H1 (cell line): ENCODE measurements around the gene NT5DC1. TPM values are rescaled to one million over a fixed set of nuclear protein-coding genes. Genes with fewer than 3 reads are reported as not detected.

ENCODE experiments used
- CTCF ChIA-PET: fragments of 300-600 bp; sonication (Branson Sonifier 250); formaldehyde crosslinking; loops from one replicate; lab custom pipeline; 2021; ENCODE audit not compliant: partially characterized antibody; lab: Charles Lee
- POLR2A ChIA-PET: fragments of 300-600 bp; sonication (Branson Sonifier 250); formaldehyde crosslinking; loops from one replicate; lab custom pipeline; 2021; ENCODE audit warnings: inconsistent platforms; ENCODE audit not compliant: partially characterized antibody; lab: Charles Lee
- DNase-seq, 2 experiments: peaks; one replicate each; pipeline versions ENCODE4 v3.0.0 to v3.0.0-alpha.2; 2010 to 2022; ENCODE audit warnings: low spot score in 2 of 2, low read depth in 1 of 2, mixed read lengths in 1 of 2
- FAIRE-seq: peaks from 2 replicates; lab custom pipeline; 2011; peaks lifted over from hg19 to GRCh38; lab: Jason Lieb, UNC
- H2AFZ ChIP-seq: 2 replicates; pipeline ENCODE4 v1.8.1; 2012; ENCODE audit warnings: low read length, inconsistent platforms
- H2AK5ac ChIP-seq: 2 replicates; pipeline ENCODE4 v1.6.1; 2013; ENCODE audit warnings: low read depth, low read length
- H2BK120ac ChIP-seq: replicated peaks from 2 replicates; pipeline ENCODE3; 2013; ENCODE audit warnings: low read depth, low read length, inconsistent platforms
- H2BK12ac ChIP-seq: 2 replicates; pipeline ENCODE4 v1.6.1; 2013; ENCODE audit warnings: low read depth, low read length
- H2BK15ac ChIP-seq: 2 replicates; pipeline ENCODE4 v1.6.1; 2013; ENCODE audit warnings: low read length
- H2BK20ac ChIP-seq: 2 replicates; pipeline ENCODE4 v1.6.1; 2013; ENCODE audit warnings: low read length
- H2BK5ac ChIP-seq: 2 replicates; pipeline ENCODE4 v1.6.1; 2013; ENCODE audit warnings: low read depth, low read length
- H3K14ac ChIP-seq: 2 replicates; pipeline ENCODE4 v1.6.1; 2013; ENCODE audit warnings: inconsistent platforms; ENCODE audit not compliant: insufficient read length
- H3K18ac ChIP-seq: 2 replicates; pipeline ENCODE4 v1.6.1; 2013; ENCODE audit warnings: low read length; ENCODE audit errors: extremely low read depth
- H3K23ac ChIP-seq: 2 replicates; pipeline ENCODE4 v1.6.1; 2013; ENCODE audit warnings: inconsistent platforms; ENCODE audit not compliant: insufficient read length
- H3K23me2 ChIP-seq: 2 replicates; pipeline ENCODE4 v1.6.1; 2013; ENCODE audit warnings: low read depth, low read length
- H3K27ac ChIP-seq: 2 replicates; pipeline ENCODE4 v1.6.1; 2011; ENCODE audit warnings: low read depth, low read length, inconsistent platforms
- H3K27me3 ChIP-seq, 4 experiments: replicated peaks in 1 of 4; 1 replicate in 1 of 4; 2 replicates in 3 of 4; pipeline versions ENCODE4 v1.6.1 to v1.8.1; 2011 to 2013; ENCODE audit warnings: low read length in 3 of 4, mild to moderate bottlenecking in 3 of 4, inconsistent platforms in 2 of 4, mixed read lengths in 2 of 4, moderate library complexity in 1 of 4; ENCODE audit not compliant: control insufficient read depth in 3 of 4, insufficient read depth in 3 of 4; ENCODE audit errors: extremely low read depth in 1 of 4
- H3K36me3 ChIP-seq, 4 experiments: 2 replicates each; pipeline versions ENCODE4 v1.6.1 to v1.8.1; 2011 to 2013; ENCODE audit warnings: mild to moderate bottlenecking in 4 of 4, low read length in 3 of 4, moderate library complexity in 2 of 4, control low read depth in 1 of 4, inconsistent platforms in 1 of 4; ENCODE audit not compliant: insufficient read depth in 4 of 4, control insufficient read depth in 2 of 4
- H3K4ac ChIP-seq: replicated peaks from 2 replicates; pipeline ENCODE3; 2013; ENCODE audit warnings: low read length, low read depth, mixed read lengths, inconsistent platforms; ENCODE audit not compliant: insufficient read length
- H3K4me1 ChIP-seq, 4 experiments: replicated peaks in 1 of 4; 1 replicate in 1 of 4; 2 replicates in 3 of 4; pipeline versions ENCODE4 v1.6.1 to v1.8.1; 2011 to 2013; ENCODE audit warnings: low read length in 3 of 4, inconsistent platforms in 2 of 4, mixed read lengths in 1 of 4; ENCODE audit not compliant: insufficient read depth in 4 of 4, control insufficient read depth in 3 of 4
- H3K4me2 ChIP-seq, 2 experiments: 2 replicates each; pipeline versions ENCODE4 v1.6.1 to v1.8.1; 2011 to 2013; ENCODE audit warnings: low read depth in 2 of 2, low read length in 2 of 2, control low read depth in 1 of 2, inconsistent platforms in 1 of 2, mild to moderate bottlenecking in 1 of 2; ENCODE audit not compliant: insufficient read depth in 1 of 2
- H3K4me3 ChIP-seq, 4 experiments: fragments of 200-600, 300-600 bp in 1 of 4; sonication (generic), shearing (Covaris generic), sonication (Bioruptor Twin) in 1 of 4; 2 replicates each; pipeline versions ENCODE4 v1.5.1 to v1.8.1; 2011 to 2016; ENCODE audit warnings: low read length in 4 of 4, low read depth in 3 of 4, control low read depth in 2 of 4, inconsistent platforms in 2 of 4, mild to moderate bottlenecking in 2 of 4, mixed read lengths in 1 of 4, moderate library complexity in 1 of 4; ENCODE audit not compliant: insufficient read depth in 2 of 4; ENCODE audit errors: extremely low read depth in 1 of 4
- H3K56ac ChIP-seq: replicated peaks from 2 replicates; pipeline ENCODE3; 2013; ENCODE audit warnings: low read depth, mild to moderate bottlenecking, mixed read lengths, low read length, inconsistent platforms; ENCODE audit not compliant: insufficient read length
- H3K79me1 ChIP-seq: 2 replicates; pipeline ENCODE4 v1.6.1; 2013; ENCODE audit warnings: low read depth, low read length, control low read depth
- H3K79me2 ChIP-seq, 2 experiments: 2 replicates each; pipeline versions ENCODE4 v1.6.1 to v1.8.1; 2012 to 2013; ENCODE audit warnings: low read length in 2 of 2, mild to moderate bottlenecking in 2 of 2, inconsistent platforms in 1 of 2; ENCODE audit not compliant: insufficient read depth in 2 of 2, control insufficient read depth in 1 of 2
- H3K9ac ChIP-seq, 4 experiments: replicated peaks in 1 of 4; 1 replicate in 1 of 4; 2 replicates in 3 of 4; pipeline versions ENCODE4 v1.6.1 to v1.8.1; 2011 to 2013; ENCODE audit warnings: low read depth in 3 of 4, low read length in 3 of 4, control low read depth in 2 of 4, mild to moderate bottlenecking in 2 of 4, moderate library complexity in 2 of 4, inconsistent platforms in 1 of 4; ENCODE audit errors: extremely low read depth in 1 of 4
- H3K9me3 ChIP-seq, 2 experiments: 2 replicates each; pipeline versions ENCODE4 v1.6.1 to v1.8.1; 2012 to 2013; ENCODE audit warnings: mild to moderate bottlenecking in 2 of 2, moderate library complexity in 2 of 2, control low read depth in 1 of 2, inconsistent platforms in 1 of 2, low read depth in 1 of 2, low read length in 1 of 2, mixed read lengths in 1 of 2; ENCODE audit not compliant: insufficient read depth in 2 of 2
- H4K20me1 ChIP-seq, 2 experiments: replicated peaks in 1 of 2; 2 replicates each; pipeline versions ENCODE3 to v1.8.1; 2011 to 2013; ENCODE audit warnings: inconsistent platforms in 2 of 2, low read length in 2 of 2, mild to moderate bottlenecking in 1 of 2; ENCODE audit not compliant: insufficient read depth in 2 of 2, control insufficient read depth in 1 of 2
- H4K5ac ChIP-seq: 2 replicates; pipeline ENCODE4 v1.6.1; 2013; ENCODE audit warnings: low read length, low read depth, mixed read lengths, inconsistent platforms; ENCODE audit not compliant: insufficient read length
- H4K8ac ChIP-seq: 2 replicates; pipeline ENCODE4 v1.8.0; 2013; ENCODE audit warnings: mild to moderate bottlenecking, moderate library complexity, low read length, inconsistent platforms; ENCODE audit not compliant: insufficient read depth; ENCODE audit errors: extremely low read depth
- H4K91ac ChIP-seq: replicated peaks from 2 replicates; pipeline ENCODE3; 2013; ENCODE audit warnings: low read length, mixed read lengths, inconsistent platforms; ENCODE audit not compliant: insufficient read length
- ATF2 ChIP-seq: IDR thresholded peaks from 2 replicates; pipeline ENCODE4 v1.6.1; 2012; ENCODE audit warnings: low read length, inconsistent platforms
- BCL11A ChIP-seq, 2 experiments: IDR thresholded peaks; one replicate each; pipeline ENCODE4 v1.6.1; 2011; ENCODE audit warnings: low read depth in 2 of 2, low read length in 2 of 2, mild to moderate bottlenecking in 2 of 2
- CBX5 ChIP-seq: fragments of 300-800, 300-1000 bp; sonication (generic); IDR thresholded peaks from 2 replicates; pipeline ENCODE4 v1.7.1; 2016; ENCODE audit warnings: antibody characterized with exemption, low read length, low read depth
- GABPA ChIP-seq: IDR thresholded peaks from 2 replicates; pipeline ENCODE4 v1.6.1; 2011; ENCODE audit warnings: mild to moderate bottlenecking, low read length, moderate library complexity, borderline replicate concordance; ENCODE audit not compliant: insufficient read depth
- GTF2F1 ChIP-seq: IDR thresholded peaks from 2 replicates; pipeline ENCODE4 v1.6.1; 2012; ENCODE audit warnings: low read depth, low read length, improper control_type of control experiment, borderline replicate concordance
- KDM4A ChIP-seq: IDR thresholded peaks from one replicate; pipeline ENCODE4 v1.7.1; 2012; ENCODE audit warnings: low read depth, mild to moderate bottlenecking, moderate library complexity, low read length, inconsistent platforms; ENCODE audit not compliant: severe bottlenecking
- WGBS, 2 experiments: shearing (Covaris generic) in 1 of 2; methylation state at CpG; one replicate each; pipeline versions ENCODE4 v1.1.6 to v1.1.7; 2013 to 2015; ENCODE audit warnings: low lambda C conversion rate in 2 of 2, mixed read lengths in 2 of 2, inconsistent platforms in 1 of 2, low coverage in 1 of 2, missing lambda C conversion rate in 1 of 2; ENCODE audit not compliant: insufficient replicate concordance in 2 of 2, insufficient coverage in 1 of 2, insufficient read length in 1 of 2; ENCODE audit errors: extremely low coverage in 1 of 2, missing lambda C conversion rate in 1 of 2; 5-methylcytosine and 5-hydroxymethylcytosine counted together
- polyA plus RNA-seq, 7 experiments: library from polyadenylated mRNA; depleted of rRNA in 3 of 7; stranded (reverse) in 5 of 7; unstranded in 2 of 7; fragments of >200 nt in 5 of 7; fragments of 200-250 nt in 2 of 7; gene quantifications; 1 replicate in 5 of 7; 2 replicates in 1 of 7; 4 replicates in 1 of 7; pipeline versions ENCODE4 v1.2.1 to v1.2.3, GENCODE V29; 2011 to 2013; ENCODE audit warnings: missing spikeins in 2 of 7, mixed read lengths in 2 of 7
- total RNA-seq: library from RNA; stranded (reverse); fragmentation: NEBNext Ultra II Directional; extraction: Animal tissue kit (Norgen Biotek cat#: 25700); gene quantifications from 2 replicates; pipeline ENCODE4 v1.2.1, GENCODE V29; 2021

The NT5DC1 gene
- total and polyA plus RNA-seq, 2 of the 8 experiments (the other 6 are each of a cell fraction or from before 2014, with no cell fraction given), result 25.3 to 72.7 TPM

- H2BK5ac ChIP-seq, result no peak overlapping the region
- H3K27ac ChIP-seq, result no peak overlapping the region
- no peaks in the 10 kb centered on the region for H3K79me2 ChIP-seq
- H2BK20ac ChIP-seq, result no peak overlapping the region
- no peaks in the 10 kb centered on the region for H3K79me1 ChIP-seq
- peaks cover 6 to 7% of the 10 kb centered on the region in 2 experiments for H3K9me3 ChIP-seq
- H3K56ac ChIP-seq, result no peak overlapping the region
- H3K18ac ChIP-seq, result no peak overlapping the region
- H3K4me2 ChIP-seq, result no peak overlapping the region
- no peak overlapping the region for H2BK15ac ChIP-seq
- no peak overlapping the region for H2BK12ac ChIP-seq
- no peak overlapping the region for H4K91ac ChIP-seq
- FAIRE-seq (no peak), DNase-seq (no peak)
- H3K36me3 ChIP-seq, result no peaks in the 10 kb centered on the region
- H3K23me2 ChIP-seq, result no peaks in the 10 kb centered on the region
- H3K23ac ChIP-seq, result no peak overlapping the region
- H4K8ac ChIP-seq, result no peak overlapping the region
- no peak overlapping the region for H4K5ac ChIP-seq
- TF ChIP-seq ATF2, result no peak
- no peak for TF ChIP-seq CBX5
- no peak for TF ChIP-seq BCL11A (IDR thresholded peaks at IDR 0.05; ENCODE audit: low read depth in 2 of 2, low read length in 2 of 2)
- no peak for TF ChIP-seq GTF2F1
- TF ChIP-seq KDM4A, result no peak
- TF ChIP-seq GABPA, result no peak
- no peak overlapping the region for H2AFZ ChIP-seq
- no peak overlapping the region for H3K4me3 ChIP-seq
- CTCF ChIA-PET, result interaction anchor here (1.0 to 1.2 kb wide), 2 partner anchors 8 to 10 kb away, joined by 3 to 4 read pairs; no protein-coding TSS in a partner anchor
- POLR2A ChIA-PET, result no interaction called here
- whole genome bisulfite sequencing, 2 experiments, result 91% methylated on average over 3 of the region's 3 CpGs; no CpG with 5 or more reads in 1 of the 2 experiments
- no peaks in the 10 kb centered on the region for H3K4me1 ChIP-seq
- H3K27me3 ChIP-seq, result no peaks in the 10 kb centered on the region
- H2AK5ac ChIP-seq, result no peak overlapping the region
- H4K20me1 ChIP-seq, result peaks cover 0 to 1% of the 10 kb centered on the region in 2 experiments
- no peak overlapping the region for H3K9ac ChIP-seq
- H3K4ac ChIP-seq, result no peak overlapping the region
- H3K14ac ChIP-seq, result no peak overlapping the region
- H2BK120ac ChIP-seq, result no peak overlapping the region
Measured at GRCh38 chr6:116298273-116298672, 197.6 kb downstream of the NT5DC1 start.
